Measurements from ENCODE around the gene MGMT. TPM values are rescaled to one million over a fixed set of nuclear protein-coding genes. Genes with fewer than 3 reads are reported as not detected.

Gene MGMT
- total and polyA plus RNA-seq, 2 of the 4 experiments (the other 2 are of a cell fraction) = 11.5 to 17.8 TPM

- intact Hi-C loops (cut with micrococcal nuclease) (no loop called here), in situ Hi-C loops (cut with MboI; ENCODE audit: low sequenced_read_pairs) (no loop called here), dilution Hi-C loops (cut with HindIII; ENCODE audit: low sequenced_read_pairs, unreplicated experiment) (no loop called here)
- Histone ChIP-seq H3K4me2 (ENCODE audit: low read depth, low read length) (no peak overlapping the region), H4K20me1 (ENCODE audit: insufficient read depth, low read length) (no peaks in the 10 kb centered on the region), H3K56ac (ENCODE audit: extremely low read depth, insufficient read depth, low read length) (no peak overlapping the region), H3K4ac (ENCODE audit: low read depth, low read length) (no peak overlapping the region), H3K4me3 (ENCODE audit: insufficient read depth, low read depth, low read length) (no peak overlapping the region), H4K5ac (ENCODE audit: low read depth, low read length) (no peak overlapping the region), H2BK120ac (ENCODE audit: low read depth, low read length) (no peak overlapping the region), H2AK9ac (replicated peaks; ENCODE audit: low read depth, low read length, poor library complexity) (no peak overlapping the region), H2BK15ac (ENCODE audit: low read depth, low read length) (no peak overlapping the region), H3K4me1 (ENCODE audit: control insufficient read depth, insufficient read depth, low read length) (no peaks in the 10 kb centered on the region), H3K18ac (ENCODE audit: low read depth, low read length) (no peak overlapping the region), H3K27me3 (ENCODE audit: control insufficient read depth, insufficient read depth, low read length) (no peaks in the 10 kb centered on the region), H2BK20ac (ENCODE audit: low read depth, low read length) (no peak overlapping the region), H3K79me1 (ENCODE audit: low read depth in 1 of 2, low read length in 2 of 2) (no peaks in the 10 kb centered on the region), H2AK5ac (ENCODE audit: low read depth, low read length) (no peak overlapping the region), H3K23ac (ENCODE audit: low read depth, low read length) (no peak overlapping the region), H2AFZ (replicated peaks; ENCODE audit: low read length, poor library complexity) (no peak overlapping the region), H4K8ac (ENCODE audit: low read depth in 2 of 2, low read length in 2 of 2) (no peak overlapping the region), H3K9me3 (ENCODE audit: control insufficient read depth, insufficient read depth, low read length) (peaks cover 9% of the 10 kb centered on the region), H3K9me1 (ENCODE audit: insufficient read depth, low read length) (no peaks in the 10 kb centered on the region), H3K27ac (ENCODE audit: insufficient read depth, low read length) (no peak overlapping the region), H4K91ac (ENCODE audit: insufficient read depth, low read depth, low read length) (no peak overlapping the region), H2BK5ac (ENCODE audit: low read depth, low read length, poor library complexity, severe bottlenecking) (no peak overlapping the region), H3K36me3 (ENCODE audit: control insufficient read depth, insufficient read depth, low read length) (peaks cover 8% of the 10 kb centered on the region; the same call in 1 of the 2 replicates), H3K14ac (replicated peaks; ENCODE audit: low read depth, low read length) (no peak overlapping the region), H3K9ac (ENCODE audit: low read depth, low read length) (no peak overlapping the region)
- DNase-seq (no peak), ATAC-seq (ENCODE audit: low read depth) (no peak)
- BruUV-seq (replicated peaks) = no TSS peak
- ChIA-PET POLR2A (ENCODE audit: unreplicated experiment) (no interaction called here), CTCF (no interaction called here)
- 93% methylated on average over 8 of the region's 21 CpGs; no CpG with 5 or more reads in 1 of the 2 experiments for WGBS, 2 experiments (ENCODE audit: extremely low coverage in 2 of 2, insufficient read length in 1 of 2)
- TF ChIP-seq, protein P1, sequence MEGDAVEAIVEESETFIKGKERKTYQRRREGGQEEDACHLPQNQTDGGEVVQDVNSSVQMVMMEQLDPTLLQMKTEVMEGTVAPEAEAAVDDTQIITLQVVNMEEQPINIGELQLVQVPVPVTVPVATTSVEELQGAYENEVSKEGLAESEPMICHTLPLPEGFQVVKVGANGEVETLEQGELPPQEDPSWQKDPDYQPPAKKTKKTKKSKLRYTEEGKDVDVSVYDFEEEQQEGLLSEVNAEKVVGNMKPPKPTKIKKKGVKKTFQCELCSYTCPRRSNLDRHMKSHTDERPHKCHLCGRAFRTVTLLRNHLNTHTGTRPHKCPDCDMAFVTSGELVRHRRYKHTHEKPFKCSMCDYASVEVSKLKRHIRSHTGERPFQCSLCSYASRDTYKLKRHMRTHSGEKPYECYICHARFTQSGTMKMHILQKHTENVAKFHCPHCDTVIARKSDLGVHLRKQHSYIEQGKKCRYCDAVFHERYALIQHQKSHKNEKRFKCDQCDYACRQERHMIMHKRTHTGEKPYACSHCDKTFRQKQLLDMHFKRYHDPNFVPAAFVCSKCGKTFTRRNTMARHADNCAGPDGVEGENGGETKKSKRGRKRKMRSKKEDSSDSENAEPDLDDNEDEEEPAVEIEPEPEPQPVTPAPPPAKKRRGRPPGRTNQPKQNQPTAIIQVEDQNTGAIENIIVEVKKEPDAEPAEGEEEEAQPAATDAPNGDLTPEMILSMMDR (conservative IDR thresholded peaks at IDR 0.05; ENCODE audit: low read depth, low read length) = no peak
- TF ChIP-seq SMC3 (IDR thresholded peaks at IDR 0.05; ENCODE audit: low read depth, low read length) (no peak), RCOR1 (IDR thresholded peaks at IDR 0.05; ENCODE audit: insufficient replicate concordance, low read length) (no peak), MXI1 (IDR thresholded peaks at IDR 0.05; ENCODE audit: borderline replicate concordance, low read depth, low read length) (no peak), RAD21 (IDR thresholded peaks at IDR 0.05; ENCODE audit: low read length) (no peak), POLR2A (IDR thresholded peaks at IDR 0.05; ENCODE audit: low read depth, low read length) (no peak), MAFK (IDR thresholded peaks at IDR 0.05; ENCODE audit: low read depth, low read length) (no peak), FOS (IDR thresholded peaks at IDR 0.05; ENCODE audit: low read depth, low read length) (no peak)
- TF ChIP-seq, protein P2, sequence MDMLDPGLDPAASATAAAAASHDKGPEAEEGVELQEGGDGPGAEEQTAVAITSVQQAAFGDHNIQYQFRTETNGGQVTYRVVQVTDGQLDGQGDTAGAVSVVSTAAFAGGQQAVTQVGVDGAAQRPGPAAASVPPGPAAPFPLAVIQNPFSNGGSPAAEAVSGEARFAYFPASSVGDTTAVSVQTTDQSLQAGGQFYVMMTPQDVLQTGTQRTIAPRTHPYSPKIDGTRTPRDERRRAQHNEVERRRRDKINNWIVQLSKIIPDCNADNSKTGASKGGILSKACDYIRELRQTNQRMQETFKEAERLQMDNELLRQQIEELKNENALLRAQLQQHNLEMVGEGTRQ (IDR thresholded peaks at IDR 0.05; ENCODE audit: low read depth, low read length) = no peak
These were observed 292.4 kb downstream of the MGMT start for GRCh38 chr10:129759214-129760002.

All from IMR-90 (cell line).